NCI-H2081 treated with DMSO at 0.1 percent for 48 hours (cell line): ENCODE results near the gene AIF1.

Experiments used
- DNase-seq: peaks from one replicate; lab custom pipeline; 2025; lab: John Stamatoyannopoulos, UW

The AIF1 gene

DNA sequence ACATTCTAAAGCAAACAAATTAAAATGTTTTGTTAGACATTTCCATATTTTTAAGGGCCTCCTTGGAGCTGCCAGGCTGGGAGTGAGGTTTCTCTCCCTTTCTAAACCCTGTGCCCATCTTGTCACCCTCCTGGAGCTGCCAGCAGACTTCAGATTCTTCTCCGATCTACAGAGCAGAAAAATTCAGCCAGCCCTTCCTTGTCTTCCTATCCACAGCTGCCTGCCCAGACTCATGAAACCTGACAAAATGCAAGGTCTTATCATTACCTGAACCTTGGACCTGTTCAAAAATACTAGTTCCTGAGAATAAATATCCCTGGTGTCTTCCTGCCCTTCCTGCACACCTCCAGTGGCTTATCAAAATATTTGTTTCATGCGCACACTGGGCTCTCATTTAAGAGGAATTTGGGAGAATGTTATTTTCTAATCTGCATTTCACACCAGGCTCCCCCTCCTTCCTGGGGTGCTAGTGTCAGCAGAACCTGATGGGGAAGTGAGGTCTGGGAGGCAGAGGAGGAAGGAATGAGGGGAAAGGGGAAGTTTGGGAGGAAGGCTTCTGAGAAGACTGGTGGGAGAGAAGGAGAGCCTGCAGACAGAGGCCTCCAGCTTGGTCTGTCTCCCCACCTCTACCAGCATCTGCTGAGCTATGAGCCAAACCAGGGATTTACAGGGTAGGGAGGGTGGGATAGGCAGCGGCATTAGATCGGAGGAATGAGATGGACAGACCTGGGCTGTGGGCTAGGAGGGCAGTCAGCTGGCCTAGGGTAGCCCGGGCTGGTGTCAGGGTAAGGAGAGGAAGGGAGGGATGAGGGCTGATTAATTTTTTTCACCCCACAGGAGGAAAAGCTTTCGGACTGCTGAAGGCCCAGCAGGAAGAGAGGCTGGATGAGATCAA is at the start of gene AIF1:
AIF1 (plus strand) TSS at position 551 of the 895 bp plus-strand sequence; CDS start at position 647, 96 bp downstream.
- no peak for DNase-seq

DNA sequence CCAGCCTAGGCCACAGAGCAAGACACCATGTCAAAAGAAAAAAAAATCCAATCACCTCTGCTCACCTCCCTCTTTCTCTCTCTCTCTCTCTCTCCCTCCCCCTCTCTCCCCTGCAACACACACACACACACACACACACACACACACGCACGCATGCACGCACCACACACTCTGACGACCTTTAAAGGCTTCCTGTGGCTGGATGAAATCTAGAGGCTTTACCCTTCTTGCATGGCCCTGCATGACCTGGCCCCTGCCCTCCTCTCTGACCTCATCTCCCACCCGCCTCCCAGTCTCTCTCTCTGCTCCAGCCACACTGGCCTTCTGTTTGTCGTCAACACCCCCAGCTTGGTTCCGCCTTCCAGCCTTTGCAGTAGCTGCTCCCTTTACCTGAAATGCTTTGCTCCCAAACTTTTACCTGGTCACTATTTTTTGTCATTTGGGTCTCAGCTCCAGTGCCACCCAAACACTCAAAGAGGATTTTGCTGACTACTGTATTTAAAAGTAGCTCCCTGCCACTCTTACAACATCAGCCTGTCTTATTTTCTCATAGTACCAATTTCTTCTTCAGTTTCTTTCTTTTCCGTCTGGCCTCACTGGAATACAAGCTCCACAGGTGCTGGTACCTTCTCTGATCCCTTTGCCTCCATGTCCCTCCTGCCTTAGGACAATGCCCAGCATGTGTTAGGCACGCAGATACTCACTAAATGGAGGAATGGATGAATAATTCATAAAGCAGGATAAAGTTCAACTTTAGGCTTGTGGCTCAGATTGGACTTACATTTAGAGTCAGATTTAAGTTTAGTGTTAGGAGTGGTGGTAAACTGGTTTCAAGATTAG is 47.3 kb upstream of the AIF1 start:
- DNase-seq: no peak

DNA sequence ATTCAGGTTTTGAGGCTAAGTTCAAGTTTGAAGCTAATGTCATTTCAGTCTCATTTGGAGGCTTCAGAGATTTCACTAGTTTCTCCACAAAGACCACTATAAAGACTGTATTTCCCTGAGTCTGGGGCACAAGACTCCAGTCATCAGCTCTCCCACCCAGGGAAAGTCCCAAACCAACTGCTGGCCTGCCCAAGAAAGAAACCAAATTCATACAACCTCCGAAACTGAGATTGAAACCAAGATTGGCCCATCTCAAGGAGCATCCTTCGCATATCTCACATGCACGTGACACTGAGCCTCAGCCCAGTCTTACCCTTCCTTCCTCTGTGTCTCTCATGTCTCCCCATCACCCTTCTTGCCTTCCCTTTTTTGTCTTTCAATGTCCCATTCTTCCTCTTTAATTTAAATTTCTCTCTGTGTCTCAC is 46.5 kb upstream of the AIF1 start:
- DNase-seq: no peak

DNA sequence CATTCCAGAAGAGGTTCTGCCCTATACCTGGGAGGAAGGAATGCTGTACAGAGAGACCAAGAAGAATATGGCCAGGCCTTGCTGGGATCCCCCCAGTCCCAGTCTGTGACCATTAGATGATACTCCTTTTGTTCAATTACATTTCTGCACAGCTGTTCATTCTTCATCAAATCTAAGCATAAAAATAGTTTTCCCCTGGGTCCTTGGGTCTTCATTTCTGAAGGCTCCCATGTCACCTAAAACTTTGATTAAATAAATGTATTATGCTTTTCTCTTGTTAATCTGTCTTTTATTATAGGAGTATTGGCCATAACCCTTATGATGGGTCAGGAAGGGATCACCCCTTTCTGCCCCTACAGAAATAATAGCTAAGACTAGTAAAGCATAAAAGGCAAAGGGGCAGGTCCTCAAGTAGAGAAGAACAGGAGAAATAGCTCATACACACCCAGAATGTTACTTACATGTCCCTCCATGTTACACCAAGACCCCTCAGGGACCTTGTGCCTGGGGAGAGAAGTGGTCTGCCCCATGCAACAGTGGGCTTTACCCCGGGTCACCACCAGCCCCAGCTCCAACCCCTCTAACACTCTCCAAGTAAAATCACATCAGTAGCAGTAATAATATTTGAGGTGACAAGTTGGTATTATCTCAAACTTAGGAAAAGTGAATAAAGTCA is 45.0 kb upstream of the AIF1 start:
- no peak for DNase-seq

DNA sequence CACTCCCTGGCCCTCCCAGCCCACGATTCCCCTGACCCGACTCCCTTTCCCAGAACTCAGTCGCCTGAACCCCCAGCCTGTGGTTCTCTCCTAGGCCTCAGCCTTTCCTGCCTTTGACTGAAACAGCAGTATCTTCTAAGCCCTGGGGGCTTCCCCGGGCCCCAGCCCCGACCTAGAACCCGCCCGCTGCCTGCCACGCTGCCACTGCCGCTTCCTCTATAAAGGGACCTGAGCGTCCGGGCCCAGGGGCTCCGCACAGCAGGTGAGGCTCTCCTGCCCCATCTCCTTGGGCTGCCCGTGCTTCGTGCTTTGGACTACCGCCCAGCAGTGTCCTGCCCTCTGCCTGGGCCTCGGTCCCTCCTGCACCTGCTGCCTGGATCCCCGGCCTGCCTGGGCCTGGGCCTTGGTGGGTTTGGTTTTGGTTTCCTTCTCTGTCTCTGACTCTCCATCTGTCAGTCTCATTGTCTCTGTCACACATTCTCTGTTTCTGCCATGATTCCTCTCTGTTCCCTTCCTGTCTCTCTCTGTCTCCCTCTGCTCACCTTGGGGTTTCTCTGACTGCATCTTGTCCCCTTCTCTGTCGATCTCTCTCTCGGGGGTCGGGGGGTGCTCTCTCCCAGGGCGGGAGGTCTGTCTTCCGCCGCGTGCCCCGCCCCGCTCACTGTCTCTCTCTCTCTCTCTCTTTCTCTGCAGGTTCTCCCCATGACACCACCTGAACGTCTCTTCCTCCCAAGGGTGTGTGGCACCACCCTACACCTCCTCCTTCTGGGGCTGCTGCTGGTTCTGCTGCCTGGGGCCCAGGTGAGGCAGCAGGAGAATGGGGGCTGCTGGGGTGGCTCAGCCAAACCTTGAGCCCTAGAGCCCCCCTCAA is 42.8 kb upstream of the AIF1 start, which contains the start of gene LTA:
LTA (plus strand) TSS at position 249 of the 871 bp plus-strand sequence; CDS start at position 703, 454 bp downstream.
- no peak for DNase-seq

DNA sequence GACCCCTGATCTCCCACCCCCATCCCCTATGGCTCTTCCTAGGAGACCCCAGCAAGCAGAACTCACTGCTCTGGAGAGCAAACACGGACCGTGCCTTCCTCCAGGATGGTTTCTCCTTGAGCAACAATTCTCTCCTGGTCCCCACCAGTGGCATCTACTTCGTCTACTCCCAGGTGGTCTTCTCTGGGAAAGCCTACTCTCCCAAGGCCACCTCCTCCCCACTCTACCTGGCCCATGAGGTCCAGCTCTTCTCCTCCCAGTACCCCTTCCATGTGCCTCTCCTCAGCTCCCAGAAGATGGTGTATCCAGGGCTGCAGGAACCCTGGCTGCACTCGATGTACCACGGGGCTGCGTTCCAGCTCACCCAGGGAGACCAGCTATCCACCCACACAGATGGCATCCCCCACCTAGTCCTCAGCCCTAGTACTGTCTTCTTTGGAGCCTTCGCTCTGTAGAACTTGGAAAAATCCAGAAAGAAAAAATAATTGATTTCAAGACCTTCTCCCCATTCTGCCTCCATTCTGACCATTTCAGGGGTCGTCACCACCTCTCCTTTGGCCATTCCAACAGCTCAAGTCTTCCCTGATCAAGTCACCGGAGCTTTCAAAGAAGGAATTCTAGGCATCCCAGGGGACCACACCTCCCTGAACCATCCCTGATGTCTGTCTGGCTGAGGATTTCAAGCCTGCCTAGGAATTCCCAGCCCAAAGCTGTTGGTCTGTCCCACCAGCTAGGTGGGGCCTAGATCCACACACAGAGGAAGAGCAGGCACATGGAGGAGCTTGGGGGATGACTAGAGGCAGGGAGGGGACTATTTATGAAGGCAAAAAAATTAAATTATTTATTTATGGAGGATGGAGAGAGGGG is 41.6 kb upstream of the AIF1 start:
- no peak for DNase-seq

DNA sequence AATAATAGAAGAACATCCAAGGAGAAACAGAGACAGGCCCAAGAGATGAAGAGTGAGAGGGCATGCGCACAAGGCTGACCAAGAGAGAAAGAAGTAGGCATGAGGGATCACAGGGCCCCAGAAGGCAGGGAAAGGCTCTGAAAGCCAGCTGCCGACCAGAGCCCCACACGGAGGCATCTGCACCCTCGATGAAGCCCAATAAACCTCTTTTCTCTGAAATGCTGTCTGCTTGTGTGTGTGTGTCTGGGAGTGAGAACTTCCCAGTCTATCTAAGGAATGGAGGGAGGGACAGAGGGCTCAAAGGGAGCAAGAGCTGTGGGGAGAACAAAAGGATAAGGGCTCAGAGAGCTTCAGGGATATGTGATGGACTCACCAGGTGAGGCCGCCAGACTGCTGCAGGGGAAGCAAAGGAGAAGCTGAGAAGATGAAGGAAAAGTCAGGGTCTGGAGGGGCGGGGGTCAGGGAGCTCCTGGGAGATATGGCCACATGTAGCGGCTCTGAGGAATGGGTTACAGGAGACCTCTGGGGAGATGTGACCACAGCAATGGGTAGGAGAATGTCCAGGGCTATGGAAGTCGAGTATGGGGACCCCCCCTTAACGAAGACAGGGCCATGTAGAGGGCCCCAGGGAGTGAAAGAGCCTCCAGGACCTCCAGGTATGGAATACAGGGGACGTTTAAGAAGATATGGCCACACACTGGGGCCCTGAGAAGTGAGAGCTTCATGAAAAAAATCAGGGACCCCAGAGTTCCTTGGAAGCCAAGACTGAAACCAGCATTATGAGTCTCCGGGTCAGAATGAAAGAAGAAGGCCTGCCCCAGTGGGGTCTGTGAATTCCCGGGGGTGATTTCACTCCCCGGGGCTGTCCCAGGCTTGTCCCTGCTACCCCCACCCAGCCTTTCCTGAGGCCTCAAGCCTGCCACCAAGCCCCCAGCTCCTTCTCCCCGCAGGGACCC is 40.6 kb upstream of the AIF1 start:
- DNase-seq: no peak

DNA sequence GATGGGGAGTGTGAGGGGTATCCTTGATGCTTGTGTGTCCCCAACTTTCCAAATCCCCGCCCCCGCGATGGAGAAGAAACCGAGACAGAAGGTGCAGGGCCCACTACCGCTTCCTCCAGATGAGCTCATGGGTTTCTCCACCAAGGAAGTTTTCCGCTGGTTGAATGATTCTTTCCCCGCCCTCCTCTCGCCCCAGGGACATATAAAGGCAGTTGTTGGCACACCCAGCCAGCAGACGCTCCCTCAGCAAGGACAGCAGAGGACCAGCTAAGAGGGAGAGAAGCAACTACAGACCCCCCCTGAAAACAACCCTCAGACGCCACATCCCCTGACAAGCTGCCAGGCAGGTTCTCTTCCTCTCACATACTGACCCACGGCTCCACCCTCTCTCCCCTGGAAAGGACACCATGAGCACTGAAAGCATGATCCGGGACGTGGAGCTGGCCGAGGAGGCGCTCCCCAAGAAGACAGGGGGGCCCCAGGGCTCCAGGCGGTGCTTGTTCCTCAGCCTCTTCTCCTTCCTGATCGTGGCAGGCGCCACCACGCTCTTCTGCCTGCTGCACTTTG is 39.6 kb upstream of the AIF1 start, which contains the start of gene TNF:
TNF (plus strand) TSS at position 231 of the 567 bp plus-strand sequence; CDS start at position 408, 177 bp downstream.
- DNase-seq: no peak

DNA sequence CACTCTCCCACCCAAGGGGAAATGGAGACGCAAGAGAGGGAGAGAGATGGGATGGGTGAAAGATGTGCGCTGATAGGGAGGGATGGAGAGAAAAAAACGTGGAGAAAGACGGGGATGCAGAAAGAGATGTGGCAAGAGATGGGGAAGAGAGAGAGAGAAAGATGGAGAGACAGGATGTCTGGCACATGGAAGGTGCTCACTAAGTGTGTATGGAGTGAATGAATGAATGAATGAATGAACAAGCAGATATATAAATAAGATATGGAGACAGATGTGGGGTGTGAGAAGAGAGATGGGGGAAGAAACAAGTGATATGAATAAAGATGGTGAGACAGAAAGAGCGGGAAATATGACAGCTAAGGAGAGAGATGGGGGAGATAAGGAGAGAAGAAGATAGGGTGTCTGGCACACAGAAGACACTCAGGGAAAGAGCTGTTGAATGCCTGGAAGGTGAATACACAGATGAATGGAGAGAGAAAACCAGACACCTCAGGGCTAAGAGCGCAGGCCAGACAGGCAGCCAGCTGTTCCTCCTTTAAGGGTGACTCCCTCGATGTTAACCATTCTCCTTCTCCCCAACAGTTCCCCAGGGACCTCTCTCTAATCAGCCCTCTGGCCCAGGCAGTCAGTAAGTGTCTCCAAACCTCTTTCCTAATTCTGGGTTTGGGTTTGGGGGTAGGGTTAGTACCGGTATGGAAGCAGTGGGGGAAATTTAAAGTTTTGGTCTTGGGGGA is 38.9 kb upstream of the AIF1 start:
- DNase-seq: no peak

DNA sequence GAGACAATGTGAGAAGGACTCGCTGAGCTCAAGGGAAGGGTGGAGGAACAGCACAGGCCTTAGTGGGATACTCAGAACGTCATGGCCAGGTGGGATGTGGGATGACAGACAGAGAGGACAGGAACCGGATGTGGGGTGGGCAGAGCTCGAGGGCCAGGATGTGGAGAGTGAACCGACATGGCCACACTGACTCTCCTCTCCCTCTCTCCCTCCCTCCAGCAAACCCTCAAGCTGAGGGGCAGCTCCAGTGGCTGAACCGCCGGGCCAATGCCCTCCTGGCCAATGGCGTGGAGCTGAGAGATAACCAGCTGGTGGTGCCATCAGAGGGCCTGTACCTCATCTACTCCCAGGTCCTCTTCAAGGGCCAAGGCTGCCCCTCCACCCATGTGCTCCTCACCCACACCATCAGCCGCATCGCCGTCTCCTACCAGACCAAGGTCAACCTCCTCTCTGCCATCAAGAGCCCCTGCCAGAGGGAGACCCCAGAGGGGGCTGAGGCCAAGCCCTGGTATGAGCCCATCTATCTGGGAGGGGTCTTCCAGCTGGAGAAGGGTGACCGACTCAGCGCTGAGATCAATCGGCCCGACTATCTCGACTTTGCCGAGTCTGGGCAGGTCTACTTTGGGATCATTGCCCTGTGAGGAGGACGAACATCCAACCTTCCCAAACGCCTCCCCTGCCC is 38.0 kb upstream of the AIF1 start:
- no peak for DNase-seq

DNA sequence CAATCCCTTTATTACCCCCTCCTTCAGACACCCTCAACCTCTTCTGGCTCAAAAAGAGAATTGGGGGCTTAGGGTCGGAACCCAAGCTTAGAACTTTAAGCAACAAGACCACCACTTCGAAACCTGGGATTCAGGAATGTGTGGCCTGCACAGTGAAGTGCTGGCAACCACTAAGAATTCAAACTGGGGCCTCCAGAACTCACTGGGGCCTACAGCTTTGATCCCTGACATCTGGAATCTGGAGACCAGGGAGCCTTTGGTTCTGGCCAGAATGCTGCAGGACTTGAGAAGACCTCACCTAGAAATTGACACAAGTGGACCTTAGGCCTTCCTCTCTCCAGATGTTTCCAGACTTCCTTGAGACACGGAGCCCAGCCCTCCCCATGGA is 37.5 kb upstream of the AIF1 start:
- no peak for DNase-seq

DNA sequence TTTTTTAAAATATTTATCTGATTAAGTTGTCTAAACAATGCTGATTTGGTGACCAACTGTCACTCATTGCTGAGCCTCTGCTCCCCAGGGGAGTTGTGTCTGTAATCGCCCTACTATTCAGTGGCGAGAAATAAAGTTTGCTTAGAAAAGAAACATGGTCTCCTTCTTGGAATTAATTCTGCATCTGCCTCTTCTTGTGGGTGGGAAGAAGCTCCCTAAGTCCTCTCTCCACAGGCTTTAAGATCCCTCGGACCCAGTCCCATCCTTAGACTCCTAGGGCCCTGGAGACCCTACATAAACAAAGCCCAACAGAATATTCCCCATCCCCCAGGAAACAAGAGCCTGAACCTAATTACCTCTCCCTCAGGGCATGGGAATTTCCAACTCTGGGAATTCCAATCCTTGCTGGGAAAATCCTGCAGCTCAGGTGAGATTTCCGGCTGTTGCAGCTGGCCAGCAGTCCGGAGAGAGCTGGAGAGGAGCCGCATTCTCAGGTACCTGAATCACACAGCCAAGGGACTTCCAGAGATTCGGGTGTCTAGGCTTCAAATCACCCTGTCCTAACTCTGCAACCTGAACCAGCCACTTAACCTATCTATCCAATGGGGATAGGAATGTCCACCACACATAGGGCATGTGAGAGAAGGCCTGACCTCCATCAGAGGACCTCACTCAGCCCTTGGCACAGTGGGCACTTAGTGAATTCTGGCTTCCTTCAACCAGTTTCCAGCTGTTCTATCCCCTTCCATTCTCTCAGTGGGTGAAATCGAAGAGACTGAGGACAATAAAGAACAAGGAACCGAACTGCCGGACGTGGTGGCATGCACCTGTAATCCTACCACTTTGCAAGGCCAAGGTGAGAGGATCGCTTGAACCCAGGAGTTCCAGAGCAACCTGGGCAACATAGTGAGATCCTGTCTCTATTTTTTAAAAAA is 36.6 kb upstream of the AIF1 start:
- no peak for DNase-seq

DNA sequence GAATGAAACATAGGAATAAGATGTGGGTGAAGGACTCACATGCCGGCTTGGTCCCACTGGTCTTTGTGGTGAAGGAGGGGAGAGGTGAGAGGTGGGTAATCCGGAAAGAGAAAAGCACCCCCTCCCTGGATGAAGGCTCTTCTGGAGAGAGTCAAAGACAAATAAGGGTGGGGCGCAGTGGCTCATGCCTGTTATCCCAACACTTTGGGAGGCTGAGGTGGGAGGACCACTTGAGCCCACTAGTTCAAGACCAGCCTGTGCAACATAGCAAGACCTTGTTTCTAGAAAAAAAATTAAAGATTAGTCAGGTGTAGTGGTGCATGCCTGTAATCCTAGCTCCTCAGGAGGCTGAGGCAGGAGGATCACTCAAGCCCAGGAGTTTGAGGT is 35.9 kb upstream of the AIF1 start:
- DNase-seq: no peak

DNA sequence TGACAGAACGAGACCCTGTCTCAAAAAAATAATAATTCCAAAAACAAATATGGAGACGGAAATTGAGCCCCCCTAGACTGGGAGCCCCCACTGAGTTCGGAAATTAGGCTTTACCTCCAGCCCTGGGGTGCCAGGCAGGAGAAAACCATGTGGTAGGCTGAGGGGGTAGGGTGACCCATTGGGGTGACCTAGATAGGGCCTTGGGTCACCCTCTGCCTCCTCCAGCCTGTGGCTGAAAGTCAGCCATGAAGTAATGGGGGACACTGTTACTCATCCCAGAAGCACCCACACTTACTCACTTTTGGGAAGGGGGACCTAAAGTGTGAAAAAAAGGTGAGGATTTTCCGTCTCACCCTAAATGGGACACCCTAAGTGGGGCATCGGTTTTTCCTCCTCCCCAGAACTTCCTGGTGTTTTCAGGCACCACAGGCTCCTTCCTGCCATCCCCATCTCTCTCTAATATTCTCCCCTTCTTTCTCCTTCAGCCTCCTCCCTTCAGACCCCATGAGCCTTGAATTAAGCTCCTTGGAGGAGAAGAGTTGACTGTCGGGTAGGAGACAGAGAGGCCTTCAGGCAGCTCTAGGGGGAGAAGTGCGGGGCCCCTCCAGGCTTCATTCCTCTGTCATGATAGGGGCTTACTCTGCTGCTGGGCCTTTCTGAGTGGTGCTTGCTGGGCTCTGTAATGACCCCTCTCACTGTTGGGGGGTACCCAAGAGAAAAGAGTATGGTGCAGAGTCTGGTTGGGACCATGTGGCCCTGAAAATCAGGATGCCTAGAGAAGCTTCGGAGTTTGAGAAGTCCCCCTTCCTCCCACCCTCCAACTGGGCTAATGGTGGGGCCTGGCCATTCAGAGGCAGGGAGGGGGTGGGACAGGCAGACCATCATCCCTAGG is 35.2 kb upstream of the AIF1 start:
- DNase-seq: no peak

DNA sequence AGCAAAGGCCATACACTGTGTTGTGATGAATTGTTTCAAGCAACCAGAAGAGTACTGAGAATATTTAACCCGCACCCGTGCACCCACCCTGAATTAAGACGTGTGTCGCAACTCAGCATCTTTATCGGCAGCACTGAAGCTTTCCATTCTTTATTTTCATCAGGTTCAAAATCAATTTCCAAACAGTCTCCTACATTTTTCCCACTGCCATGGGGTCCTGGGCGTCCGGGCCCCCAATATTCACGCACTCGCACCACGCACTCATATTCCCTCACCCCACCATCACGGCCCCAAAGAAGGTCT is 34.6 kb upstream of the AIF1 start:
- DNase-seq: no peak
